NCI-H2029 treated with DMSO at 0.1 percent for 48 hours (cell line): ENCODE measurements around the gene DGKA.
A peak's percentile ranks its signal among the peaks of the same experiment; 100 is the strongest.
"Not testable (repeated sequence)": the region's sequence is repeated elsewhere in the genome, so short reads cannot be mapped to it uniquely, and the experiment has no call there.

ENCODE experiments used
- DNase-seq: peaks from one replicate; lab custom pipeline; 2025; lab: John Stamatoyannopoulos, UW

The DGKA gene

DNA sequence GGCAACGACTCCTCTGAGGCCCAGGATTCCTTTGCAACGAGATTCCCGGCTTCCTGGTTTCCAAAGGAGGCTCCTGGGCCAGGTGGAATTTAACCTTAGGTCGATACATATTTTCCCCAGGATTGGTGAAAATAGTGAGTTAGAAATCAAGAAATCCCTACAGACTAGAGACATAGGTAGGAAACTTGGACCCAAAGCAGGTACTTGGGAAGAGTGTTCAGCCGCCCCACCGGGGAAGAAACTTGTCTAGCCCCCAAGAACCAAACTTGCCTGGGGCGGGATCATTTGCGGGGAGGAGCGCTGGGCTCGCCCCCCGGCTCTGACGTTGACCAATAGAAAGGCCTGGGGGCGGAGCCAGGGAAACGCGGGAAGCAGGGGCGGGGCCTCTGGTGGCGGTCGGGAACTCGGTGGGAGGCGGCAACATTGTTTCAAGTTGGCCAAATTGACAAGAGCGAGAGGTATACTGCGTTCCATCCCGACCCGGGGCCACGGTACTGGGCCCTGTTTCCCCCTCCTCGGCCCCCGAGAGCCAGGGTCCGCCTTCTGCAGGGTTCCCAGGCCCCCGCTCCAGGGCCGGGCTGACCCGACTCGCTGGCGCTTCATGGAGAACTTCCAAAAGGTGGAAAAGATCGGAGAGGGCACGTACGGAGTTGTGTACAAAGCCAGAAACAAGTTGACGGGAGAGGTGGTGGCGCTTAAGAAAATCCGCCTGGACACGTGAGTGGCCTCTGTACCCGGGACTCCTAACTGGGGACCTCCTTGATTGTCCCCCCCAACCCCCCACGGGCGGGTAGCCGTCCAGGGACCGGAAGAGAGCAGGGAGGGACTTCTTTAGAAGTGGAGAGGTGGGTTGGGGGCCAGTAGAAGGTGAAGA lies 35.7 kb downstream of the DGKA start, which contains the start of gene CDK2:
Gene CDK2 (plus strand): TSS at position 423 of the 874 bp plus-strand sequence. CDS start 179 bp downstream, at position 602.
- DNase-seq: peak; percentile 79

- no peak for DNase-seq
Measured at GRCh38 chr12:55969356-55969755, 38.4 kb downstream of the DGKA start.

DNA sequence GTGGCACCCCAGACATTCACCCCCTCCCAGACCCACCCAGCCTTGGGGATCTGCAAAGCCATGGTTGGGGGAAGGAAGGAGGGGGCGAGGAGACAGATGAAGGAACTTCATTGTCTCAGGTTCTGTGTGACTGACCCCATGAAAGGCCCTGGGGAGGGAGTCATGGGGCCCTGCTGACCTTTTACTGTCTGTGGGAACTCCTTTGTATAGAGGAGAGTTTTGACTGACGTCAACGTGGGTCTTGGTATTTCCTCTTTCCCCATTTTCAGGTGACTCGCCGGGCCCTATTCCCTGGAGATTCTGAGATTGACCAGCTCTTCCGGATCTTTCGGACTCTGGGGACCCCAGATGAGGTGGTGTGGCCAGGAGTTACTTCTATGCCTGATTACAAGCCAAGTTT lies 39.8 kb downstream of the DGKA start:
- DNase-seq: no peak

DNA sequence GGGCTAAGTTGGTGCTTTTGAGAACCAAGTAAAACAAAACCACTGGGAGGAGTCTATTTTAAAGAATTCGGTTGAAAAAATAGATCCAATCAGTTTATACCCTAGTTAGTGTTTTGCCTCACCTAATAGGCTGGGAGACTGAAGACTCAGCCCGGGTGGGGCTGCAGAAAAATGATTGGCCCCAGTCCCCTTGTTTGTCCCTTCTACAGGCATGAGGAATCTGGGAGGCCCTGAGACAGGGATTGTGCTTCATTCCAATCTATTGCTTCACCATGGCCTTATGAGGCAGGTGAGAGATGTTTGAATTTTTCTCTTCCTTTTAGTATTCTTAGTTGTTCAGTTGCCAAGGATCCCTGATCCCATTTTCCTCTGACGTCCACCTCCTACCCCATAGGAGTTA lies 41.1 kb downstream of the DGKA start:
- no peak for DNase-seq

GRCh38 chr12:55972456-55972855 lies 41.5 kb downstream of the DGKA start:
- DNase-seq: no peak

DNA sequence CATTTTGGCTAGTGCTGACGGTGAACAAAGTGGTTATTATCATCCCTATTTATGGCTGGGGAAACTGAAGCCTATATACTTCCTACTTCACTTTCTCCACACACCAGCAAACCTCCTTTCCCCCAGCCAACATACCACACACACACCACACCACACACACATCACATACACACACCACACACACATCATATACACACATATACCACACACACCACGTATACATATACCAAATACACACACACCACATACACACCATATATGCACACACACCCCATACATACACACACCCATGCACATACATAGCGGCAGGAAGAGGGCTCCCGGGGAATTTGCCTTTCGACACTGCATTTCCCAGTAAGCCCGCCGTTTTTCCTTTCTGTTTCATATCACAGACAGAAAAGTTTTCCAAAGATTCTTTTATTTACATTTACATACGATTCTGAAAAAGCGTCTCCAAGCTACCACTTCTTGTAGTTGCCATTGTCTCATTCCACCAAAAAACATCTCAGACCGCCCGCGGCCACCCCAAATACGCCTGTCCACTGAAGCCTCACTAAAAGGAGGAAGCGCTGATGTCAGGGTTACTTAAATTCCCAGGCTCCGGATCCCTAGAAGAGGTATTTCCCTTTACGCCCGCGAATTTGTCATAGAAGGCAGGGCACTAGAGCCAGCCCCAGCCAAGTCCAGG lies 42.1 kb downstream of the DGKA start:
- DNase-seq: no peak

DNA sequence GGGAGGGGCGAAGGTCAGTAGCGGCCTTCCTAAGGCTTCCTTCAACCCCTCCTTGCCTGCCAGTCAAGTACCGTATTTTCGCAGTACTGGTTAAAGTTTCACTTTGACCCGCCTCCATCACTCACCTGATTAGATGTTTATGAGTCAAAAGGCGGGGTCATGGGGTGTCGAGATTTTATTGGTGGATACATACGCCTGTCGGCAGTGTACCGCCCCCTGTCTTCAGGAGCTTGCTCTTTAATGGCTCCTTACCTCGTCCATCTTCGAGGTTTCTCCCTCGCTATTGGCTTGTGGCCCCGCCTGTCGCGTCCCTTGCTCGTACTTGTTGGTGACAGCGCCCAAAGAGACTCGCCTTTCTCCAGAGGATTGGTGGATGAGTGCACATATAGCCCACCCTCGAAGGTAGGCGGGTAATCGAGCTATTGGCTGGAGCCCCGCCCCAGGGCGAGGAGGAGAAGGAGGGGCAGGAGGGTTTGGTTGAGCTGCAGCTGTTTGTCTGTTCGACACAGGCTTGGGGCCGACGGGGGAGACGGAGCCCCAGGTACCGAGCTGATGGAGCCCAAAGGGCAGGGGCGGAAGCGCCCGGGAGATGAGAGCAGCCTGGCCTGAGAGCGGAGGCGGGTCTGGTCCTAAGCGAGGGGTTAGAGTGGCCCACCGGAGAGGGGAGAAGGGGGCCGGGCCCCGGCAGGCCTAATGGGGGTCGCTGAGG lies 42.8 kb downstream of the DGKA start, which contains the start of gene RAB5B:
Gene RAB5B (plus strand): TSS at position 480 of the 709 bp plus-strand sequence. CDS start 12,883 bp downstream, outside the sequence.
- DNase-seq: peak; percentile 98

- peak; percentile 27 for DNase-seq
Measured at GRCh38 chr12:55974308-55974730, 43.4 kb downstream of the DGKA start.

DNA sequence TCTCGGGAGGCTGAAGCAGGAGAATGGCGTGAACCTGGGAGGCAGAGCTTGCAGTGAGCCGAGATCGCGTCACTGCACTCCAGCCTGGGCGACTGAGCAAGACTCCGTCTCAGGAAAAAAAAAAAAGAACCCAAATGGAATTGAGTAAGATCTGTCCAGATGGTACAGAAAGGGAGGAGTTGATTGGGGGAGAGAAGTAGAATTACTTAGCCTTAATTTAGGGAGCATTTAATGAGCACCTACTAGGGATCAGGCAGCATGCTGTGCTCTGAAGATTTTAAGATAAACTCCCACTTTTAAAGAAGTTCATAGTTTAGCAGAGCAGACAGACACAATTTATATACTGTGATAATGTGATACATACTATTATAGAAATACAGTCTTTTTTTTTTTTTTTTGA lies 47.4 kb downstream of the DGKA start:
- DNase-seq: no peak

- DNase-seq: no peak
Measured at GRCh38 chr12:55979069-55979468, 48.1 kb downstream of the DGKA start.

- DNase-seq: not testable (repeated sequence)
Measured at GRCh38 chr12:55981882-55982281, 50.9 kb downstream of the DGKA start.

- no peak for DNase-seq
Measured at GRCh38 chr12:55982319-55982936, 51.5 kb downstream of the DGKA start.

DNA sequence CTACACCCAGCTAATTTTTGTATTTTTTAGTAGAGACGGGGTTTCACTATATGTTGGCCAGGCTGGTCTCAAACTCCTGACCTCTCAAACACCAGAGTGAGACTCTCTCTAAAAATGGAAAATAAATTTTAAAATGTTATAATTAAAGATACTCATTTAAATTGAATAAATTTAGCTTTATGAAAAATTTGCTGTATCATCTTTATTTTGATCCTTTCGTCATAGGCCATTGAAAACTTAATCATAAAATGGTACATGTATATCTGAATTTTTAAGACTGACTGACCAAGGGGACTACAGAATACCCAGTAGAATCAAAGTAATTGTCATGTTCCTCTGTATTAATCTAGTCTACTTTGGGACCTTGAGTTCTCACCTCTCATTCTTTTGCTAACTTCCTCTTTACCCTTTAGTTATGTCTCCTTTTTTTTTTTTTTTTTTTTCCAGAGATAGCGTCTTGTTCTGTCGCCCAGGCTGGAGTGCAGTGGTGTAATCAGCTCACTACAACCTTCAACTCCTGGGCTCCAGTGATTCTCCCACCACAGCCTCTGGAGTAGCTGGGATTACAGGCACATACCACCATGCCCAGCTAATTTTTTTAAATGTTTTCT lies 52.4 kb downstream of the DGKA start:
- no peak for DNase-seq

DNA sequence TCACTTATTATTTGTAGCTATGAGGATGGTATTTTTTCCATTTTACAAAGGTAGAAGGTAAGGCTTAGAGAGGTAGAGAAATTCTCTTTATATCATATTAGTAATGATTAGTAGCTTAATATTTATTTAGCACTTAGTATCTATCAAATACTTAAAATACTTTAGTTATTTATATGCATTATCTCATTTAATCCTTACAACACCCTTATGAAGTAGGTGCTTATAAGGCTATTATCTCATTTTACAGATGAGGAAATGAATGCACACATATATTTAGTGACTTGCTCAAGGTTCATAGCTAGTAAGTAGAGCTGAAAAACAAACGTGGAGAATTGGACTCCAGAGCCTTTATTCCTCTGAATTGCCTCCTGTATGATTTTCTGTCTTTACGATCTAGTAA lies 53.9 kb downstream of the DGKA start:
- no peak for DNase-seq

DNA sequence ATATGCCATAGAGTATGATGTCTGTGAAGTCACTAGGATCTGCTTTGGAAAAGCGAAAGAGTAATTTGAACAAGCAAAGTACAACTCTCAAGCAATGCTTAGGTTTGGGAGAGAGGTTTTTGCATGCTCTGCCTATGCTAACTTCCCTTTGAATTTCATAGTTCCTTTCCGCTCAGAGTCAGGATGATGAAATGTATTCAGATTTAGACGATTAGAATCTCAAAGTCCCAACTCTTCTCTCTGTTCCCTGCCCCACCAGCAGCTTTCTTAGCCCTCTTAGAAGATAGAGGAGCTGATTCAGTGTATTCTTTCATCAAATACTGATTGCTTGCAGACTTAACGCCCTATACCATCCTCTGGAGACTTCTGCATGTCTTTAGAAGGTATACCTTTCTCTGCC lies 54.4 kb downstream of the DGKA start:
- DNase-seq: no peak

DNA sequence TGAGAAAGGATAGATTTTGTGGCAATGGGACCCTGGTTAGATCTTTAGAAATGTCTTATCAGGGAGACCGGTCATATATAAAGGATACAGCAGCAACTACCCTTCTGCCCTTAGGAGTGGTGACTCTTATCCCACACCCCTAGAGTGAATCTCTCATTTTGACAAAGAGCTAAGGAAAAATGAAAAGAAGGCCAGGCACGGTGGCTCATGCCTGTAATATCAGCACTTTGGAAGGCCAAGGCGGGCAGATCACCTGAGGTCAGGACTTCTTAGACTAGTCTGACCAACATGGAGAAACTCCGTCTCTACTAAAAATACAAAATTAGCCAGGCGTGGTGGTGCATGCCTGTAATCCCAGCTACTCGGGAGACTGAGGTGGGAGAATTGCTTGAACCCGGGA lies 55.0 kb downstream of the DGKA start:
- DNase-seq: not testable (repeated sequence)

GRCh38 chr12:55991110-55991509 lies 60.1 kb downstream of the DGKA start:
- no peak for DNase-seq

DNA sequence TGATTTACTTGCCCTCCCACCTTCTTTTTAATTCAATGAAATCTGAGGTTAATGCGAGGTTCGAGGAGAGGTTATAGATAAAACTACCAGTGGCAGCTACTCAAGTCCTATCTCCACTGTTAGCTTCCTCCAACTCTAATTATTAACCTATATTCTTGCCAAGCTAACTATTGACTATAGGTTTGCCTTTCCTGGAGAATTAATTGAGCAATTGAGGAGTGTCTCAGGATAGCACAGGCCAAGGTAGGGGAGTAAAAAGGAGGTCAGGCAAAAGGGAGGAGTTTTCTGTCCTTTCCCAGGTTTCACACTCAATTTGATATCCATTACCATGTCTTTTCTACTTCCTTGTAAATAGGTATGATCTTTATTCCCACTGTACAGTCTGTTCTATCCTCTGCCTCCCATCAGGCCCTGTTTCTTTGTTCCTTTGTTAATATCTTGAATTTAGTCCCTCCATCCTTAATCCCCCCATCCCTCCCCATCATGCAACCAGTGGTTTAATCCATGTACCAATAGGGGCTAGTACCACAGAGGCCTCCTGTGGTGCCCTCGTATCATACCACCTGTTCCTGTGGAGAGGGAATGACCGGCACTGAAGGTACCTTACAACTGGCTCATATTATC lies 62.4 kb downstream of the DGKA start:
- DNase-seq: no peak

- DNase-seq: no peak
Measured at GRCh38 chr12:55995366-55995765, 64.4 kb downstream of the DGKA start.

DNA sequence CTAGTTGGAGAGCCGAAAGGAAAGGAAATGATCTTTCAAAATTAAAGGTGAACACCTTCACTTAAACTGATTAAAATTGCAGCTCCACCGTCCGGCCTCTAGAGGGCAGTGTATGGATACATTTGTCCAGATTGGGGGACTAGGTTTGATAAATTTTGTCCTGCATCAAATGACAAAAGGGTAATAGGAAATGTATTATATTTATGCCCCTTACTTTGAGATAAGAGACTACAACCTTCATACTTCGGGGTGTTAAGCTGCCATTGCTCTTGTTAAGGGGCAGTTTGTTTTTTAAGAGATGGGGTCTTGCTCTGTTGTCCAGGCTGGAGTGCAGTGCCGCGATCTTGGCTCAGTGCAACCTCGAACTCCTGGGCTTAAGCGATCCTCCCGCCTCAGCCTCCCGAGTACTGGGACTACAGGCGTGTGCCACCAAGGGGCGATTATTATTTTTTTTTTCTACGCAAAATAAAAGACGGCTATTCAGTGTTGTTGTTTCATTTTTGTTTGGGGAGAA lies 65.3 kb downstream of the DGKA start:
- DNase-seq: peak; percentile 79
